GM19240 (cell line): ENCODE results near the gene CNPPD1.

Experiments
- DNase-seq: peaks from one replicate; pipeline ENCODE4 v3.0.0; 2011; ENCODE audit warnings: low spot score; ENCODE audit not compliant: insufficient read length

The CNPPD1 gene

GRCh38 chr2:219160186-219161017 lies 16.3 kb downstream of the CNPPD1 start, which contains the start of gene NHEJ1:
TSS of gene NHEJ1 (minus strand) at chr2:219160815. CDS start at chr2:219158362, 2,453 bp downstream.
- peak; percentile 98 for DNase-seq

DNA sequence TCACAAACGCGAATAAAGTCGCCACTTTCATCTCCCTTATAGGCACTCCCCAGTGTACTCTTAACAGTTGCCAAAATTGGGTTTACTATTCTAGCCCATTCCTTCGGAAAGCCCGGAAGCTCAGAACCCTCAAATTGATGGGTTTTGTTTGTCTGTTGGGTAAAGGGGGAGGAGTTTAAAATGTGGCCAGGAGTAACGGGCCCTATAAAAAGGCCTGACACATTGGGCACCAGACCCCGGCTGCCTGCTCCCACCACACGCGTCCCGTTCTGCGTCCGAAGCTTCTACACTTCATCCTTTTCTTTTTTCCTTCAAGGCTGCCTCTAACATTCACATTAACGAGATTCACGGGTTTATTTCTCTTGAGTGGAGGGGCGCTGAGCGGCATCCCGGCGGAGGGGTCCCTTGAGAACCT lies 16.9 kb downstream of the CNPPD1 start:
- no peak for DNase-seq

DNA sequence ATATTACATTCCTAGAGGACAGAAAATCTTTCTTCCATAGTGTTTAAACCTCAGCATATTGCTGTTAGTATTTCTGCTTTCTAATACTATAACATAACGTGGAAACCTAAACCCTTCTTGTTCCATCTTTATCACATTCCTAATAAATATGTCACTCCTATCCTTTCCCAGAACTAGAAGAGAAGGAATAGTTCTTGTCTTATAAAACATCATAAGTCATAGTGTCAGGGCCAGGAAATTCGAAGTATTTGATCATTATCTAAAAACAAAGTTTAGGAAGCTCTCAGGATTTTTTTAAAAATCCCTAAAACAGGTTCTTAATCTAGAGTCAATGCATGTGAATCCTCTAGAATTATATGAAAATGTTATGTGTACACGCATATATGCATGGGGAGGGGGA lies 18.1 kb downstream of the CNPPD1 start:
- DNase-seq = no peak

GRCh38 chr2:219158025-219158424 lies 18.7 kb downstream of the CNPPD1 start:
- DNase-seq = no peak

- no peak for DNase-seq
Observed at GRCh38 chr2:219157396-219157795, 19.3 kb downstream of the CNPPD1 start.

GRCh38 chr2:219155054-219155644 lies 21.6 kb downstream of the CNPPD1 start:
- no peak for DNase-seq

GRCh38 chr2:219149667-219150066 lies 27.1 kb downstream of the CNPPD1 start:
- no peak for DNase-seq

DNA sequence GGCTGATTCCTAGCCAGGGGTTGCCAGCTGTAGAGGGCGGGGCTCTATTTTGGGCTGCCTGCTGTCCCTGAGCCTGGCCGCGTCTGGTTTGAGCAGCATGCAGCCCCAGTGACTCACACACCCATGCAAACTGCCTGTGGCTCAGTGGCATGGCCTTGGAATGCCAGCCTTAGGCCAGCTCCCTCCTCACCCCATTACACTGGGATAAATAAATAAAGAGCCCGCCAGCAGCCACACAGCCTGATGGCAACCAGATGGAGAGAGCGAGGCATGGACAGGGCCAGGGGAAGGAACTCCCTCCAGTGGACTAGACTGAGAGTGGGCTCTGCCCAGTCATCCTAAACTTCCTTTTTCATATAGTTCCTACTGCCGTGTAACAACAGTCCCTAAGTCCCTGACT lies 34.4 kb downstream of the CNPPD1 start:
- DNase-seq = no peak

DNA sequence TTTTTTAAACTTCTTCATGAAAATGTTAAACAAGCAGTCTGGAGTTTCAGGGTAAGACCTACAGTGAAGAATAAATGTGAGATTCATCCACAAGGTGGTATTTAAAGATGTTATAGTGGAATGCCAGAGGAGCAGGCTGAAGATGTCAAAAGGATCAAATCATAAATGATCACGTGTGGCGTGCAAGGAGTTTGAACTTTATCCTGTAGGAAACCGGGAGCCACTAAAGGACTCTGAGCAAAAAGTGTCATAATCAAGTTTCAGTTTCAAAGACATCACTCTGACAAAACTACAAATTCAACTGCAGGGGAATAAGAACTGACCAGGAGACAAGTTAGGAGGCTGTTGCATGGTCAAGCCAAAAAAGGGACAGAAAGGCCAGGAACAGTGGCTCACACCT lies 36.0 kb downstream of the CNPPD1 start:
- no peak for DNase-seq

DNA sequence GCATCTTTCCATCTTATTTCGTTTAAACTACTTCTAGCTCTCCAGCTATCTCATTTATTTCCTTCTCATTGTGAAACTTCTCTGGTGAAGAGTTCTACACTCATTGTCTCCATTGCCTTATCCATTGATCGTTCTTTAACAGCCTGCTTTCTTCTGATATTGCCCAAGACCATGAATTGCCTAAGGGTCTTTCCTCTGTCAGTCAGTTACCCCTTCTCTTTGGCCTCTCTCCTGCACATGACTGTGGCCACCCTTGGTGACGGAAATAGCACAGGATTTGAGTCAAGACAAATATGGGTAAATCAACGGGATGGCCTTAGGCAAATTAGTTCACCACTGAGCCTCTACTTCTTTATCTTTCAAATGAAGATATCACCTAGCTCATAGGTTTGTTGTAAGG lies 42.7 kb downstream of the CNPPD1 start:
- DNase-seq = no peak

DNA sequence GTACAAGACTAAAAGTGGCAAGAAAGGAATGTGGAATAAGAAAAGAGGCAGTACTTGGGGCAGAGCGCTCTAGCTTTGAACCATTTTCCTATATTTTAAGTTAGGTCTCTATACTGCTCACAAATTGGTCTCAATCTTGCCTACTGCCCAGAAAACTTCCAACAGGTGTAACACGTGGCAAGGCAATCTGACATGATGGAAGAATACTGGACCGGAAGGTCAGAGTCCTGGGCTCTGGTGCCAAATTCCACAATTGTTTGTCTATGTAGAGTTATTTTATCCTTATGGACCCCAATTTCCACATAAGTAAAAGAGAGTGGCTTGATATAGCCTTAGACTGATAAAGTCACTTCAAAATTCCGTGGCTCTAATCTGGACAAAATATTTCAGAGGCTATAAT lies 45.0 kb downstream of the CNPPD1 start:
- no peak for DNase-seq

DNA sequence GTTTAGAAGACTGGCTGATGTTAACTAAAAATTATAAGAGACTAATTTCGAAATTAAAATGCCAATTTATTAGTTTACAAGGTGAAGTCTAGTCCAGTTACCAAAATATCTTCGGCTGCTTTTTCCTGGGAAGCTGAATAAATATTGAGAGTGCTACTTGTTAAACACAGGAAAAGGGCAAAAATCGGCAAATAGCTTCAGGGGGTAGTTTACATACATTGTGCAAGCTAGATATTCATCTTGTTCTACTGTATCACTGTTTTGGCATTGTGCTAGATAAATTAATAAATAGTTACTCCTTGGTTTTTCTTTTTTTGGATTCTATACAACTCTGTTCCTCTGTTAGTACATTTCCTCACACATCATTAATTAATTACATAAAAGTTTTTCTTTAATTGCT lies 45.4 kb downstream of the CNPPD1 start:
- DNase-seq = no peak

DNA sequence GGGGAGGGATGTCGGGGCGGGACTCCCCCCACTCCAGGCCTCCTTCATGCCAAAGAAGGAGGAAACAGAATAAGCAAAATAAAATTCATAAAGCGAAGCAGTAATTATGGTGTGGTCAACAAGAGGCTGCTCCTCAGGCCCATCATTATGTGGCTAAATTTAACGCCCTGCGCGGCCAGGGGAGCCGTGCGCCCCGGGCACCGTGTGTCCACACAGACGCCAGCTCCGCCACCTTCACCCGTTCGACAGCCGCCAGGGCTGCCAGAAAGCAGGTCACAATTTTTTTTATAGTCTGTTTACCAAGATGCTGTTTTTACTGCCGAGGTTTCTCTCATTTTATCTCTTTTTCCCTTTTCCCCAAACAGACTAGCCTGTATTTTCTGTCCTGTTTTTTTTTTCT lies 47.1 kb downstream of the CNPPD1 start:
- DNase-seq = no peak

DNA sequence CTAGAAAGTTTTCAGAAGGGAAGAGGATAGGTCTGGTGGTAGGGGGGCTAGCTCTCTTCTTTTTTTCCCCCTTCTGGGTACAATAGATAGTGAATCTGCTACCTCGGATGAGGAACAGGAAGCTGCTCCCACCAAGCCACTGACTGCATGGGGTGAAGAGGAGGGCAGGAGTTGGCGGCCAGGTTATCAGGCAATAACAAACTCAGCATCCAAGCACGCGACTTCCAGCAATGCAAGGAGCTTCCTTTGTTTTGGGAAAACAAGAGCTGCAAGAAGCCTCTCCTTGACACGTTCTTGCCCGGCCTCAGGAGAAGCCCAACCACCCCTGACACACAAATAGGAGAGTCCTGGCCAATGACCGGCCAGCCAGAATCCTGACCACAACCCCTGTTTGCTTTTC lies 48.3 kb downstream of the CNPPD1 start:
- no peak for DNase-seq

DNA sequence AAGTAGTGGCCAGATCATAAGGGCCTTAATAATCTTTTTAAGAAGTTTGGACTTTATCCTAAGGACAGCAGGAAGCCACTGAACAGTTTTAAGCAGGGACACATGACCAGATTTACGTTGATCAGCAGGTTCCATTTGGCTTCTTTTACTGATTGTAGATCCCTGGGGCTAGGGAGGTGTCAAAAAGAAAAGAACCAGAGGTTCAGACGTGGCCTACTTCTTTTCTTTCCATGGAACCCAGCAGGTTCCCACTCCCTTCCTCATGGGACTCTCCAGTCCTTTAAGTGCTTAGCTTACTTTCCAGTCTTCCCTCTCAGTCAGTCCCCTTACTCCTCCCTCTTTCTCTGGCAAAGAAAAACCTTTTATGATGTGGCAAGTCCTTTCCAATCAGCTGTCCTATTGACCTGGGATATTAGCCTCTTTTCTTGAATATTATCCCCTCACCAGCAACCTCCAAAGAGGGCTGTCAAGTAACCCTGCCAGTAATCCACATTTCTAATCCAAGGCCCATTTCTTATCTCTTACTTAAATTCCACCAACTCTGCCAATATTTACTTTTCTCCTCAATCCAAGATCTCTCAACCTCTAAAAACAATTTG lies 49.6 kb downstream of the CNPPD1 start:
- DNase-seq = no peak

- no peak for DNase-seq
Observed at GRCh38 chr2:219126555-219126954, 50.2 kb downstream of the CNPPD1 start.

- no peak for DNase-seq
Observed at GRCh38 chr2:219125886-219126270, 50.8 kb downstream of the CNPPD1 start.

DNA sequence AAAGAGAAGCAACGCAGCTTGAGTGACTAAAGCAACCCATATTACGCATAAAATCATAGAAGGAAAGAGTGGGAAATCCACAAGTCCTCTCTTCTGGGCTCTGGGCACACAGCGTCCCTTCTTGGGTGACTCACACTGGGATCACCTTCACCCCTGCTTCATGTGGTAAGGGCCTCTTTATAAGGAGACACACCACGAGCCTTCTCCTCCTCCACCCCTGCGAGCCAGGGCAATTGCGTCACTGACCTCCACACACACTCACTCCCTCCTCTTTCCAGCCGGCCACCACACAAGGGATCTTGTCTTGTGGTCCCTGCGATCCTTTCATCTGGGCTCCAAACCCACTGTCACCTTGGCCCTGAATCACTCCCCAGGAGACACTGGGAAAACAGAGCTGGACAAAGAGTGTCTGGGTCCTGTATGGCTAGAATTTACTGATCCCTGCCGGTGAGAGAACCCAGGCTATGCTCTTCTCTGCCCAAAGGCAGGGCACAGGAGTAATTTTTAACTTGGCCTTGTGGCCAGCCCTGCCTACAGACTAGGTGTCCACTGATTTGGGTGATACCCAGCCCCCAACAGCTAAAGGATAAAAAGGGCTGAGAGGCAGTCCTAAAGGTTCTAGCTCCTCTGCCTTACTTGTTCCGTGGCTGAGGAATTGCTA lies 51.4 kb downstream of the CNPPD1 start:
- no peak for DNase-seq

DNA sequence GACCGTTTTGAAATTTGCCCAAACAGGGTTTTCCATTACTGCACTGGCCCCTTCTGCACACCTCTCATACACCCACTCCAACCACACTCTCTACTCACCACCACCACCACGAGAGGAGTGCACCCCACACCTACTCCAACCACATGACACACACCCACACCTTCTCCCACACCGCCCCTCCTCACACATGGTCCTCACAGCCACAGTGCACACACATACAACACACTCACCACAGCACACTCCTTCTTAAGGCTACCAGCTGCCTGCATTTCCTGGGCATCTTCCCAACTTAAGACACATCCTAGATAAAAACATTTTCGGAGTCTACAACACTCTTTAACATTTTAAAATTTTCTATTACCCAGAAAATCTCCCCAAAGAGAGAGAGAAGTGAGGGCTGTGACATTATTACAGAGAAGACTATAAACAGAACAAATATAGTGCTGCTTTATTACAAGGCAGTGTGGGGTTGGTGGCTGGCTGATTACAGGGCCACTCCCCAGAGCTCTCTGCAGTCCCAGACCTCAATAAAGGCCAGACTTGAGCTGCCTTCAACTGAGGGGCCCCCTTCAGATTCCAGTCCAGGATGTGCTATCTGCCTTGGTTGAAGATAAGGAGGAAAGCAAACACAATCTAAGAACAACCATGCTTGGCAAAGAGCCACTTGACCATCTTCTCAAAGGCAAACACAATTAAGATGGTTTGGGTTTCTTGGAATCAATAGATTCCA lies 52.2 kb downstream of the CNPPD1 start:
- DNase-seq = no peak

DNA sequence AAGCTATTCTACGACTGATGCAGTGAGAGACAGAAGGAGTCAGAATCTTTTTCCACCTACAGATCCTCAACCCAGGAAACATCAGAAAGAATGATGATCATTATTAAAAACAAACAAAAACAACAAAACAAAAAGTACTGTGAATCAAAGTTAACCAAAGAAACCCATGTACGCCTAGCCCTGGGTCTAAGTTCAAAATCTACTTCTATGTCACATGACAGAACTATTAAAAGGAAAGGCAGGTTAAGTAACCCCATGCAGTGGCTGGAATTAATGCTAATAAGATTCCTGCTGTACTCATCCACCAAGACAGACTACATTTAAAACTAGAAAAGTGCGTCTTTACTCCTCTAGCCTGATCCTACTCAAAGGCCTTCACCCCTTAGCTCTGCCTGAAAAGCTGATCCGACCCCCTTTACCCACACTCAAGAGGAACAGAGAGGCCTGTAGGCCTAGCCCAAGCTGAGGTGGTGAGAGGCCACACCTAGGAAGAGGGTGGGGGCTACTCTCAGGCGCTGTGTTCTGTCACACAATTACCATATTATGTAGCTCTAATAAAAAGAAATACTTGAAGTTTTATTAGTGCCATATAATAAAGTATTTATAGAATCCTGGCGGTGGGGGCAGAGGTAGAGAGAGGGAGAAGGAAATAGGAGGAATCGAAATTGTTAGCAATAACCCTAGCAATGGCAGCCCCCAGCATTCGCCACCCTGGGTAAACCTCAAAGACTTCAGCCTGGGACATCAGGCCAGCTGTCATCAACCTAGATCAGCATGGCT lies 53.2 kb downstream of the CNPPD1 start:
- no peak for DNase-seq
